Amygdala (tissue), 56 donors: Measurements from ENCODE around the gene HNRNPUL2.

Experiments used
- DNase-seq, 56 donors: peaks; one replicate each; lab custom pipeline; 2025; lab: John Stamatoyannopoulos, UW

Gene HNRNPUL2

DNA sequence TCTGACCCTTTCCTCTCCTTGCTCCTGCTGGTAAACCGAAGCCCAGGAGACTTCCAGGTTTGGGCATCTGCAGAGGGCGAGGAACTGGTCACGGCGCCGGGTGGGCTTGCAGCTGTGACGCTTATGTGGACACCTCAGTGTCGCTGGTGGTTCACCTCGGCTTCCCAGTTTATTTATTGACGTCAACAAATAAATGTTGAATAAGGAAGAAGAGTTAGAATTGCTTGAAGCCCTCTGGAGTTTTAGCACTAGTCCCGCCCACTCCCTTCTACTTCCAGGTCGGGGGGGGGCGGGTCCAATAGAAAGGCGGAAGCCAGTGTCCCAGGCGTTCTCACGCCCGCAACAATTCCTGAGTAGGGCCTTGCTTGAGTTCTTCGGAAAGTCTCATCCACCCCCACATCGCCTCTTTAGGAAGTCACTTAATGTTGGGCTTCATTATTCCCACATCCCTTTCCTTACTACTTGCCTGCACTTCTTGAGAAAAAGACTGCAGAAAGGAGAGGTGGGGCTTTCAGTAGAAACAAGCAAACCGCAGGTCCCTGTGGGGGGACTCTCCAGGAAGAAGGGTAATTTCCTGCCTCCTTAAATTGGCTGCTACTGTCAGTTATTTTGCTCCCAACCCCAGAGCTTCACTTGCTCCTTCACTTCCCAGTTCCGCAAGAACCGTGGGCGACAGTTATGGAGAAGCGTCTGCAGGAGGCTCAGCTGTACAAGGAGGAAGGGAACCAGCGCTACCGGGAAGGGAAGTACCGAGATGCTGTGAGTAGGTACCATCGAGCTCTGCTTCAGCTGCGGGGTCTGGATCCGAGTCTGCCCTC, 1.1 kb upstream of the HNRNPUL2 start, which contains the start of gene TTC9C:
TTC9C (plus strand) TSS at position 316 of the 818 bp plus-strand sequence; CDS start at position 679, 363 bp downstream.
- peak in 55 of 56 donors; percentile 40 to 91 (median 82) for DNase-seq

DNA sequence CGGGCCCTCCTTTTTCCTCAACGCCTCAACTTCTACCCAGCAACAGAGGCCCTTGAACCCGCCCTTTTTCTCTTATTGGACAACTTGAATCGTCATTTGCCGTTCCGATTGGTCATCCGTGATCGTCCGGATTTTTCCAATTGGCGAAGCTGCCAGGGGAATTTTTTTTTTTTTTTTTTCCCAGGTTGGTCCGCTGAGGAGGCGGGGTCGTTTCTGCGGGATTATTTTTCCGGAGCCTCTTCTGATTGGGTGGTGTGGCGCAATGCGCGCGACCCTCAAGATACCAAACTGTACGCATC, 564 bp upstream of the HNRNPUL2 start:
- DNase-seq = peak in 55 of 56 donors; percentile 53 to 97 (median 85)

DNA sequence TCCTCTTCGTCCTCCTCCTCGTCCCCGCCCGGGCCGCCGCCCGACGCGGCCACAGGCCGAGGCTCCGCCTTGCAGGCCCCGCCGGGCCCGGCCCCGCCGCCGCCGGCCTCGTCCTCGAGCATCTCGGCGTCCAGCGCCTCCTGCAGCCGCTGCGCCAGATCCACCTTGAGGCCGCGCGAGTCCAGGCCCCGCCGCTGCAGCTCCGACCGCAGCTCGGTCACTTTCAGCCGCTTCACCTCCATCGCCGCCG, 417 bp downstream of the HNRNPUL2 start:
- DNase-seq = no peak

DNA sequence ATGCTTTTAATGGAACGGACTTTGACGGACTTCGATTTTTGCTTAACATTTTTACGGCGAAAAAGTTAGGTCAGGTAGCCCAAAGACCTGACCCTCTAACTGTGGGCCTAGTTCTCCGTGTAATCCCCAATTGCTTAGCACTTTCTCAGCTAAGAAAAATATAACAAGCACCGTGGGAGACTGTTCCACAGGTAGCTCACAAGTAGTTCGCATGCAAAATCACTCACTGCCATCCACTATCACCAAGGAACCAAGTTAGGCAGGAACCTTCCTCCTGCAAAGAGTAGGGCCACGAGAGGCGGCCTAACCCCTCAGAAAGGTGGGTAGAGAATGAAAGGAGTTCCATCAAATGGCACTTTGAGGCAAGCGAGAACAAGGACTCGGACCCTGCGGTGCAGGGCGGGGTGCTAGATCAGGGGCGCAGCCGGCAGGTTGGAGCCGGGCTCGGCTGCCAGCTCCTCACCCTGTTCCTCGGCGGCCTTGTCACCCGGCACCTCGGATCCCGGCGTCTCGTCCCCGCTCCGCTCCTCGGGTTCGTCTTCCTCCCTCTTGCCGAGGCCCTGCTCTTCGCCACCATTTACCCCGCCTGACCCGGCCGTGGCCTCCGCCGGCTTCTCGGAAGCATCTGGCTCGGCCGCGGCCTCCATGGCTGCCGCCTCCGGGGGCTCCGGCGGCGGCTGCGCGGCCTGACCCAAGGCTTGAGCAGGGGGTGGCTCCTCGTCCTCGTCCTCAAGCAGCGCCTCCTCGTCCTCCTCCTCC, 922 bp downstream of the HNRNPUL2 start:
- DNase-seq = peak in 4 of 56 donors; percentile 30 to 46 (median 42)

DNA sequence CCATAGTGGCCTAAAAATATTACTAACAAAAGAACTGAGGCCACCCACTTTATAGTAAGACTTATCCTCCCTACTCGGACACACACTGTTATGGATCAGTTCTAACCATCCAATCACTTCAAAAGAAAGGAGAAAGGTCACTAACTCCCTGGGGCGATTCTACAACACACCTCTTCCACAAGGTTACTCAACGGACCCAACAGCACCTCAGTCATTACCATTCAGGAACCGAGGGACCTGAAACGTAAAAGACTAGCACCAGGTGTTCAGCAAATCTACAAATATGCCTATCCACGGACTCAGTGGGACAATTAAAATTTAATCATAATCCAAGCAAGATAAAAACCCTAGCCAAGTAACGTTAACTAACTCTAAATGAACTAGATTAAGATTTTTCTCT, 1.6 kb downstream of the HNRNPUL2 start:
- no peak for DNase-seq

DNA sequence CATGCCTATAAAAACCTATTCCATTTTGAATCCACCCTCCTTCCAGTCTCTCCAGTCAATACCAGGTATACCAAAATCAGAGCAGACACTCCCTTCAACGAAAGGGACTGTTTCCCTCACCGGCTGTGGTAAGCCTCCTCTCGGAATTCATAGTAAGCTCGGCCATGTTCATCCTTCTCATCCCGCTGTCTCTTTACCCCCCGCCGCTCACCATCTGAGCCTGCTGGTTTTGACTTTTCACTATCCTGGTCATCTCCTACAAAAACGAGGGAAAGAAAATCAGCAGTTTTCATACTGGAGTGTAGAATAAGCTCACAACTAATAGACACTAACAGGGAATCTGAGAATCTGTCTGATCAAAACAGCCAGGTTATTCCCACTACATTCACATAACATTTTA, 3.1 kb downstream of the HNRNPUL2 start:
- no peak for DNase-seq

DNA sequence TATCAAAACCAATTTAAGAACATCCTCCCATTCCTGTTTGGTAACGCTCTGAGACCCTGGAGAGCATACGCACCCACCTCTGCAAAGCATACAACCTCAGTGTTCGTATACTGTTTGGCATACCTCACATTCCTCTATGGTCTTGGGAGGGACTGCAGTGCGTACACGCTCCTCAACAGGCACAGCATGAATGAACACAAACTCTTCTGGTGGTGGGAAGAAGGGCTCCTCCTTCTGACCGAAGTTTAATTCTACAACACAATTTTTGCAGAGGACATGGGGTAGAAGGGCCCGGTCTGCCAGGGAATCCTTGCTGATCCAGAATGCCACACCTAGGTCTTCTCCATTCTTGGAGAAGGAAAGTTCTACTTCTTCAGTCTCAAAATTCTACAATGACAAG, 5.3 kb downstream of the HNRNPUL2 start:
- DNase-seq = no peak

DNA sequence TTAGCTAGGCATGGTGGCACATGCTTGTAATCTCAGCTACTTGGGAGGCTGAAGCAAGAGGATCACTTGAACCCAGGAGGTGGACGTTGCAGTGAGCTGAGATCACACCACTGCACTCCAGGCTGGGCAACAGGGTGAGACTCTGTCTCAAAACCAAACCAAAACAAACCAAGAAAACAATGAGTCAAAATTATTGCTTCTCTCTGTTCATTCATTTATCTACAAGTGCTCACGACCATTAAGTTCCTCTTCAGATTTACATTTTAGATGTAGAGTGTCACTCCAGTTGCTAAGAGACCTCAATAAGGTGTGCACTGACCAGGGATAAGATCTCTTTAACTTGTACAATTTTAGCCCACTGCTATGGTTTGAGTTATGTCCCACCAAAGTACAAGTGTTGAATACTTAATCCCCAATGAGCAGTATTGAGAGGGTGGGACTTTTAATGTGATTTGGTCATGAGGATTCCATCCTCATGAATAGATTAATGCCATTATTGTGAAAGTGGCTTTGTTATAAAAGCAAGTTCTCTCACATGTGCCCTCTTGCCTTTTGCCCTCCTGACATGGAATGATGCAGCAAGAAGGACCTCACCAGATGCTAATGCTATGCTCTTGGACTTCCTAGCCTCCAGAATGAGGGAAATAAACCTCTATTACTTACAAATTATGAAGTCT, 7.8 kb downstream of the HNRNPUL2 start:
- DNase-seq = no peak

DNA sequence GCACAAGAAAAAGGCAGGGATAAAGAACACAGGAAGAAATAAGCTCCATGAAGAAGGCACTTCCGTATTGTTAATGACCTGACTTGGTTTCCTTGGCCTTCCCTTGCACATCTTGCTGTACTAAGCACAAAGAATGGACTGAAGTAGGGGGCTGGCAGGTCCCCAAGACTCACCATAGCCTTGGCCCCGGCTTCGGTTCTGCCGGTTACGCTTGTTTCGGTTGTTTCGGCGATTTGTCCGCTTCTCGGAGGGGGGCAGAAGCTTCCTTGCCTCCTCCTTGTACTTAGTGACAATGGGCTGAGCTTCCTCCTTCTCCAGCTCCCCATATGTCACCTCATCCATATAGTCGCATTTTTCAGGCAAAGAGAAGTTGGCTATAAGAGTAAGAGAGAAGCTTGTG, 10.4 kb downstream of the HNRNPUL2 start:
- peak in 2 of 56 donors; percentile 15 to 23 for DNase-seq

DNA sequence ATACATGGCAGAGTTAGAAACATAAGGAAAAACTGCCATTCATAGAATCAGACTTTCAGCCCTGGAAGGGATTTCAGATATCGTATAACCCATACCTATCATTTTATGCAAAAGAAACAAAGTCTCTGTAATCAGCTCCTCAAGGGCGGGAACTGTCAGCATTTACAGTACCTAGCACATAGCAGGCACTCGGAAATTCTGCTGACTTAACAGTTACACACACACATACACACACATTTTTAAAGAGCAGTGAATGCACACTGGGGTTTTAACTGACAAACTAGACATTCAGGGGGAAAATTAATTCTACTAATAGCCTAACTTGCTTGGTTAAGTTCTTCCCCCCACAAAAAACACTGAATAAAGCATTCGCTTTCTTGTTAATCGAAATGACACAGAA, 11.1 kb downstream of the HNRNPUL2 start:
- no peak for DNase-seq

DNA sequence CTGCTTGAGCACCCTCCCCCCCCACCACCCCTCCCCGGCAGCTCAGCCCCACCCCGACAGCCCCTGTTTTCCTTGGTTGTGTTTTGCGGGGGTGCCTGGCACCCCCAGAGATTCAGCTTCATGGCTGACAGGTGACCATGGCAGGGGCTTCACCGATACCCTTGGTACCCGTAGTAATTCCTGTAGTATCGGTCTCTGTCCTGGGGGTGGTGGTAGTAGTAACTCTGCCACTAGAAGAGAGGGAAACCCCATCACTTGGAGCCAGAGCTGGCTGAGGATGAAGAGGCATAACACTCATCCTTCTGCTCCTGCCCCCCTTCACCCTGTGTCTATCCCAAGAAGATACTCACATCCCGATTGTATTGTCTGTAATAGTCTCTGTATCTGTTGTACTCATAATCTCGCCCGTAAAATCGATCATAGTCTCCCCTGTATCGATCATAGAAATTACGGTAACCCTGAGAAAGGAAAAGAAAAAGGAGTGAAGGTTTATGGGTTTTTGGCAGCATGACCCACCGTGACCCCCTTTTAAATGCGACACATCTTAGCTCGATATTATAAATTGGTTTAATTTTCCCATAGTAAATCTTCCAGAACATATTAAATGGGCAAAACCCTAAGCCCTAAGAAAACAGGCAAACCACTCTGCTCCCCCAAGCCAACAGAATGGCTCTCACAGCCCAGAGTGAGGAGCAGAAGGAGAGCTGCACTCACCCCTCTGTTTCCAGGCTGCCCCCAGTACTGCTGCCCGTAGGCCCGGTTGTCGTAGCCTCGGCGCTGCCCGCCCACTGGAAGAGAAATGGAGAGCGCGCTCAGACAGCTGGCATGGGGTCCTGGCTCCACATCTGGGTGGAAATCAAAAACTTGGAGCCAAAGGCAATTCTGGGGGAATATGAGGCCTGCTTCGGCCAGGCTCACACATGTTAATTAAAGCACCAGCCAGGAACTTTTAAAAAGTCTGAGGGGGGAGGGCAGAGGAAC, 11.8 kb downstream of the HNRNPUL2 start:
- no peak for DNase-seq

DNA sequence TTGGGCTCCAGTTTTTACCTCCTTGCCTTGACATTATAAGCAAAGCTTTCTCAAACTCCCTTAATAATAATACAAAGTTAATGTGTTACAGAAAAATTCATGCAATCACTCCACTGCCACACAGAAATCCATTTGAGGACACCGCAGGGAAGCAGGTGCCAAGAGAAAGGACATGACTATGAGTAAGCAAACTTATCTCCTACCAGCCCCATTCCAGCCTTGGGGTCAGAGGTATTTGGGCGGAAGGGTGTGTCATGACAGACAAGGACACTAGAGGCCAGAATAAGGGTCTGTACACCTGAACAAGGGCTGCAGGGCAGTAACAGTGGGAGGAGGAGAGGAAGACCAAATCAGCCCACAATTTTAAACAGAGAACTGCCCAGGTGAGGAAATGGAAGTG, 13.9 kb downstream of the HNRNPUL2 start:
- DNase-seq = no peak

DNA sequence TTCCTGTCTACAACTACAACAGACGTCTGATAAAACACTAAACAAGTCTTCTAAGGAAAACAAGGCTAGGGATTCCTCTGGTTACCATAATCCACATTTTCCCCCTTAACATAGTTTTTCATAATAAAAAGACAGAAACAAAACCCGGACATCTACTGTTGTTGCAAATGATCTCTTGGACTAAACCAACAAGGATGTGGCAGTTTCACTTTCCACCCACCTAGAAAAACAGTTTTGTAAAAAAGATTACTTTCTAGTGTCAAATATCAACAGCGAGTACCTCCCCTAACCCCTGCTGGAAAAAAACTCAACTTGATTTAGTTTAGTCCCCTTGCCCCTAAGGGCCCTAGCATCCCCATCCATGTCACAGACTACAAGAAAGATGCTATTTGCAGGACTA, 14.4 kb downstream of the HNRNPUL2 start:
- no peak for DNase-seq

DNA sequence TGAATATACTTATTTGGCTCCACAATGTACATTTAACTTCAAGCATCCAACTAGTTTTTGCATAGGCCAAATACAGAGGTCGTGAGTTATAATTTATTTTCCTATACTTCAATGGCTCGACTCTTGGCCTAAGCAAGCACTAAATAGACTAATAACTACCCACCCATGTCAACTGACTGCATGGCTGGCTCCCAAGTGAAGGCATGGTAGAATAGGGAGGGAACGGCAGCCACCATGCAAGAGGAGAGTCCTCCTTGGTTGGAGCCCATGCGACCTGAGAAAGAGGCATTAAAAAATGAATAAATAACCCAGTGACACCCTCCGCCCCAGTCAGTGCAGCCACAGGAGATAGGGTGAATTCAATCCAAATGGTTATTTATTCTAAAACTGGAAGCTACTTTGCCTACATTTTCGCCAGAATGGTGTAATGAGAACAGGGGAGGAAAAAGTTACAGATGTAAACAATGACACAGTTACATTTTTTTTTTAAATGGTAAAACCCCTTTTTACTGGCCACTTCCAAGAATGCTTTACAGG, 14.9 kb downstream of the HNRNPUL2 start:
- DNase-seq = no peak

DNA sequence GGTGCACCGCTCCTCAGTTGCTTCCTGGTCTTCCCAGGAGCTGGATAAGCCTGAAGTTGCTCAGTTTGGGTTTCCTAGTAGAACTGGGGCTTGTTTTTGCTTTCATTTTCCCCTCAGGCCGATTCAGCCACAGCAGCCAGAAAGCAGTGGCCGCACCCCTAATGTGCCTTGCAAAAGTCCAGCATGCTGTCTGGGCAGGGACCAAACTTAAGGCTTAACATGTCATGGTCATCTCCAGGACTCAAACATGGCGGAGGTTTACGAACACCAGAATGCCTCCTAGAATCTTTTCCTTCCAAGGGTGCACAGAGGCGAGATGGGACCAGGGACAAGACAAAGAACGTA, 17.3 kb downstream of the HNRNPUL2 start:
- DNase-seq = peak in 3 of 56 donors; percentile 45 to 67 (median 46)

DNA sequence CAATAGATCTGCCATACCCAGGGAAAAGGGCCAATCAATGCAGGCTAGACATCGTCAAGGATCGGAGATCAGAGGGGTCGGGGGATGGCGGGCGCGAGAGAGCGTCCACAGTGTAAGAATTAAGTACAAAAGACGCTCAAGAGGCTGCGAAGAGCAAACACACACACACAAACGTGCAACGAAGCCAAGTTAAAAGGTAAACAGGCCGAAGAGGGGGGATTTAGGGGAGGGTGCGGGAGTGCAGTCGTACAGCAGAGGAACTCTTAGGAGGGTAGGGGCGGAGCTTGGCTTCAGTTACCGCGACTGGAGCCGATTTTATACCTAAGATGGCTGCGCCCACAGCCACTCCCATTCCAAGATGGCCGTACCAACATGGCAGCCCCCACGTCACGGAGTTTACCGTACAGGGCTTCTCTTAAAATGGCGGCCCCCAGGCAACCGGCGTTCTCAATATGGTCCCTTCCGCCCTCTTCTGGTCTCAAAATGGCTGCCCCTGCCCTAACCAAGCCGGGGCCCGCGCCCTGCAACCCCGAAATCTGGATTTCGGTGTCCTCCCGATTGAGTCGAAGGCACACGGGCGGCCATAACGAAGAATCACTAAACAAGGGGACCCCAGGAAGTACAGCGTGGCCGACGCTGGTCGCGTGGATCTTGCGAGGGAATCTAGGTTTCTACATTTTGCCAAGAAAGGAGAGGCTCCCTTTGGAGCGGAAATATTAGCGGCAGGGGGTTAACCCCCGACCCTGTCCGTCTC, 17.8 kb downstream of the HNRNPUL2 start:
- peak in 55 of 56 donors; percentile 67 to 99 (median 94) for DNase-seq

DNA sequence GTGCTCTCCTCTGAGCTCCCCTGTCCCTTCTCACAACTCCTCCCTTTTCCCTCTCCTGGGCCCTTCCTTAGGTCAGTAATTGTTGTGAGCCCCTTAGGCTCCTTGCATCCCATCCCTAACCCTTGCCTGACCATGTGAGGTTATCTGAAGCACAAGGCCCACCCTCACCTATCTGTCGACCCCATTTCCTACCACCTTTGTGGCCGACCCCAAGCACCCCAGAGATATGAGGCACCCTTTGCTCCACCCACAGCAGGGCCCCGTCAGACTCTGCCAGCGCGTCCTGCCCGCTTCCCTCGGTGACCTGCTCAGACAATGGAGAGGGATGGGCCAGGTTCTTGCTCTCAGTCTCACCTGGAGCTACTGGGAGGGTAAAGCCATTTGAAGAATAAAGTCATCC, 18.5 kb downstream of the HNRNPUL2 start:
- DNase-seq = peak in 2 of 56 donors; percentile 30 to 53

DNA sequence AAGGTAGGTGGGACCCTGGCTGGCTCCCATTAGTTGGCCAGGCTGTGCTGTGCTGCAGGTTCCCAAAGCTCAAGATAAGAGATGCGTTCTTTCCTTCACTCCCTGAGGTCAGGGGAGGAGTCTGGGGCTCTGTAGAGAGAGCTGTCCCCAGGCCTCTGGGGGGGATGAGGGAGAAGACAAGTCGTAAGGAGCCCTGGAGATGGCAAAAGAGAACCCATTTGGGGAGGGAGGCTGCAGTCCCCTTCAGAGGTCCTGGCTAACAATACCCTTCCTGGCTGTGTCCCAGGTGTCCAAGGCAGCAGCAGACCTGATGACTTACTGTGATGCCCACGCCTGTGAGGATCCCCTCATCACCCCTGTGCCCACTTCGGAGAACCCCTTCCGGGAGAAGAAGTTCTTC, 18.9 kb downstream of the HNRNPUL2 start:
- peak in 2 of 56 donors; percentile 8 to 21 for DNase-seq

DNA sequence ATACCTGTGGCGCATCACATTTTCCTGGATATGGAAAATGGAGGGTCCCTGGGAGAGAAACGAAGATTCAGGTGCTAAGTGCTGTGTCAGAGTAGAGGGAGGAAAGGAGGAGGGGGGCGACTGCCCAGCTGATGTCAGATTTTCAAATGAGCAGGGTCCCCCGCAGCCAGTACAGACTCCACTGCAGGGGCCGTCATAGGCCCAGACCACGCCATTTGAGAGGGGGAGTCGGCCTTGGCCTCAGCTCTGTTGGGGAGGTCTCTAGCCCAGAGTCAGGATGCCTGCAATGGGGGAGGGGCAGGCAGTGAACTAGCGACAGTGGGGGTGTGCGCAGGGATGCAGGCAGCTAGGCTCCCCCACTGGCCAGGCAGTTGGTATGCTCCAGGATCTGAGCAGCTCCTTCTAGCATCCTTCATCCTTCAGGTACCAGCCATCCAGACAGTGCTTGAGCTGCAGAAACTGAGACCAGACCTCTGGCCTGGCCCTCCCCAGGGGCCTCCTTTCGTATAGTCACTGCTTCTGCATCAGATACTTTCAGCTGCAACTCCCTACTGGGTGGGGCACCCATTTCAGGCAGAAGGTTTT, 19.9 kb downstream of the HNRNPUL2 start, which contains the start of the genes BSCL2 and GNG3:
BSCL2 (minus strand) TSS at position 148 of the 585 bp plus-strand sequence. CDS start 229 bp downstream, outside the sequence.
GNG3 (plus strand) TSS at position 400 of the 585 bp plus-strand sequence. CDS start 620 bp downstream, outside the sequence.
- peak in 53 of 56 donors; percentile 16 to 93 (median 75) for DNase-seq
